Colonic mucosa (tissue), 4 donors: Measurements from ENCODE around the gene ZNF606. TPM values are rescaled to one million over a fixed set of nuclear protein-coding genes. Genes with fewer than 3 reads are reported as not detected.

Experiments used
- DNase-seq: peaks from one replicate; pipeline ENCODE4 v3.0.0-alpha.2; 2020
- H3K27ac ChIP-seq: fragments of 200-600 bp; one replicate; pipeline ENCODE4 v1.8.0; 2021
- H3K27me3 ChIP-seq: fragments of 200-600 bp; one replicate; pipeline ENCODE4 v1.8.0; 2021
- H3K36me3 ChIP-seq: fragments of 200-600 bp; one replicate; pipeline ENCODE4 v1.8.0; 2021
- H3K4me1 ChIP-seq: fragments of 200-600 bp; one replicate; pipeline ENCODE4 v1.8.0; 2021; ENCODE audit warnings: mild to moderate bottlenecking
- H3K4me3 ChIP-seq: fragments of 200-600 bp; one replicate; pipeline ENCODE4 v1.8.0; 2021
- H3K9ac ChIP-seq, 2 donors: one replicate each; pipeline ENCODE4 v1.7.0; 2013; ENCODE audit warnings: control low read depth in 2 of 2, low read depth in 2 of 2, low read length in 2 of 2
- H3K9me3 ChIP-seq: fragments of 200-600 bp; one replicate; pipeline ENCODE4 v1.8.0; 2021
- CTCF ChIP-seq: fragments of 200-600 bp; IDR thresholded peaks from one replicate; pipeline ENCODE4 v1.8.0; 2022; ENCODE audit warnings: antibody characterized with exemption, mild to moderate bottlenecking
- intact Hi-C: fragments of 100-400 bp; cut with DNase I; formaldehyde crosslinking; loops from one replicate; pipeline ENCODE4 v1.14.1; 2022
- total RNA-seq, 2 donors: library from RNA; stranded (reverse); fragmentation: NEBNext Ultra II Directional in 1 of 2; extraction: Animal tissue kit (Norgen Biotek cat#: 25700) in 1 of 2; gene quantifications; one replicate each; pipeline ENCODE4 v1.2.1, GENCODE V29; 2021
- donor health status: healthy.
- donor health status: DM: no; HTN: no; CAD: no.
- donor health status: DM: no; HTN: no; CAD: no.

Gene ZNF606
- total RNA-seq, 2 donors from 2014 or later, result 8.7 to 12.2 TPM

GRCh38 chr19:57927587-57927986, 75.0 kb downstream of the ZNF606 start:
- Histone ChIP-seq H3K4me1 (no peaks in the 10 kb centered on the region), H3K9me3 (no peaks in the 10 kb centered on the region), H3K9ac (no peak overlapping the region), H3K27me3 (no peaks in the 10 kb centered on the region), H3K4me3 (no peak overlapping the region), H3K36me3 (no peaks in the 10 kb centered on the region), H3K27ac (no peak overlapping the region)
- no peak for TF ChIP-seq CTCF
- intact Hi-C loops, result no loop called here
- DNase-seq, result no peak

Other genes starting within 250 kb of the ZNF606 start
- 10 to 100 TPM; 13.1 to 17.6 TPM for gene ZNF586, start 233.1 kb downstream of the ZNF606 start, total RNA-seq
- gene ZNF552, start 187.9 kb downstream of the ZNF606 start, total RNA-seq, result 10 to 100 TPM; 21.7 to 24.8 TPM
- 10 to 100 TPM; 12.5 to 22.3 TPM for gene ZNF587B, start 172.5 kb downstream of the ZNF606 start, total RNA-seq
- gene ZNF587, start 153.0 kb downstream of the ZNF606 start, total RNA-seq, result 10 to 100 TPM; 46.4 to 70.7 TPM
- gene ZNF814, start 113.8 kb downstream of the ZNF606 start, total RNA-seq, result 10 to 100 TPM in 1 of 2 donors, 1 to 10 TPM in 1; 7.1 to 25.5 TPM
- 10 to 100 TPM in 1 of 2 donors, 1 to 10 TPM in 1; 9.6 to 17.5 TPM for gene ZNF417, start 86.2 kb downstream of the ZNF606 start, total RNA-seq
- 1 to 10 TPM; 1.1 to 5.3 TPM for gene ZNF418, start 67.4 kb downstream of the ZNF606 start, total RNA-seq
- 1 to 10 TPM; 3.0 to 3.5 TPM for gene ZNF256, start 55.1 kb downstream of the ZNF606 start, total RNA-seq
- gene C19orf18, start 28.3 kb downstream of the ZNF606 start, total RNA-seq, result under 1 TPM; 0.27 to 0.86 TPM
- gene ZSCAN1, start 31.2 kb upstream of the ZNF606 start, total RNA-seq, result not detected
- gene ZNF135, start 56.5 kb upstream of the ZNF606 start, total RNA-seq, result 1 to 10 TPM; 1.1 to 1.4 TPM
- 10 to 100 TPM; 17.1 to 22.9 TPM for gene ZSCAN18, start 95.4 kb upstream of the ZNF606 start, total RNA-seq
- 1 to 10 TPM; 3.9 to 5.9 TPM for gene ZNF329, start 148.0 kb upstream of the ZNF606 start, total RNA-seq
- gene ZNF274, start 180.2 kb upstream of the ZNF606 start, total RNA-seq, result 10 to 100 TPM; 16.3 to 17.1 TPM
- gene ZNF544, start 226.1 kb upstream of the ZNF606 start, total RNA-seq, result 10 to 100 TPM; 17.2 to 29.6 TPM